ENCODE results near the gene STARD3. TPM values are rescaled to one million over a fixed set of nuclear protein-coding genes. Genes with fewer than 3 reads are reported as not detected.
A peak's percentile ranks its signal among the peaks of the same experiment; 100 is the strongest.

Gene STARD3
- total and polyA plus RNA-seq, 2 of the 13 experiments (the other 11 are each of a cell fraction or from before 2014, with no cell fraction given) = 34.6 to 100 TPM

DNA sequence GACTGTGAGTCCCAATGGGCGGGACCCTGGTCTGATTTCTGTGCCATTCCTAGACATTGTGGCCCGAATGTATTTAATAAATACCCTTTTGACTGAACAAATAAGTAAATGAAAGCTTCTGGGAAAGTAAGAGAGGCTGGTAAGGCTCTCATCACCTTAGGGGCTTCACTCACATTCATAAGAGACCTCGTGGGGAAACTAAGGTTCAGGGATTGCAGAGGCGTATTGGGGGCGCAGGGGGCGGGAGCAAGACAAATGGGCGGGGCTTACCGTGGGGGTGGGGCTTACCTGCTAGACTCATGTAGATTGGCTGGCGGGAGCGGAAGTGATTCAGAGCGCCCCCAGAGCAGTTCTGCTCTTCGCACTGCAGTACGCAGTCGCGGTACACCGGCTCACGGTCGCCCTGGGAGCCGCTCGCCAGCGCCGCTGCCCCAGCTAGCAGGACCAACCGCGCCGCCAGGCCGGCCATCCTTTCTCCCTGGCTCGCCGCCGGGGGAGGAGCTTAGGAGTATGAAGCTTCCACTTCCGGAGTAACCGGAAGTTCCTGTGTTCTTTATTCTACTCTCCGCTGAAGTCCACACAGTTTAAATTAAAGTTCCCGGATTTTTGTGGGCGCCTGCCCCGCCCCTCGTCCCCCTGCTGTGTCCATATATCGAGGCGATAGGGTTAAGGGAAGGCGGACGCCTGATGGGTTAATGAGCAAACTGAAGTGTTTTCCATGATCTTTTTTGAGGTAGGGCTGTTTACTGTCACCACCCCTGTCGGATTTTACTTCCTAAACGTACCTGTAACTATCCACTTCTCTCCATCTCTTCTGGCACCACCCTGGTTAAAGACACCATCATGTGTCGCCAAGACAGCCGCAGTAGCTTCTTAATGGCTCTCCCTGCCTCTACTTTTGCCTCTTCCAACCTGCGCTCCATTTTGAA lies 50.9 kb downstream of the STARD3 start, which contains the start of gene PGAP3 (continued):
- TF ChIP-seq ZNF12 (CRISPR knock-in tag; IDR thresholded peaks at IDR 0.05) (0 out of 2 replicates have a peak, but pooled peaks have one; percentile 49), RAD51 (IDR thresholded peaks at IDR 0.05; ENCODE audit: borderline replicate concordance) (no peak), AGO2 (optimal IDR thresholded peaks at IDR 0.05; ENCODE audit: low read depth, low read length) (no peak), FOXC1 (CRISPR knock-in tag; IDR thresholded peaks at IDR 0.05; ENCODE audit: borderline replicate concordance) (peak; percentile 11; the same call in 1 of the 2 replicates), TARDBP (CRISPR knock-in tag; IDR thresholded peaks at IDR 0.05) (peak; percentile 60; the same call in 1 of the 2 replicates), ZNF430 (CRISPR knock-in tag; IDR thresholded peaks at IDR 0.05) (peak; percentile 85), ZNF670 (CRISPR knock-in tag; IDR thresholded peaks at IDR 0.05; ENCODE audit: borderline replicate concordance) (no peak), ONECUT2 (CRISPR knock-in tag; IDR thresholded peaks at IDR 0.05) (no peak), ZNF331 (CRISPR knock-in tag; IDR thresholded peaks at IDR 0.05) (peak; percentile 31; the same call in 1 of the 2 replicates), SMAD3 (CRISPR knock-in tag; IDR thresholded peaks at IDR 0.05) (0 out of 2 replicates have a peak, but pooled peaks have one; percentile 65), ZSCAN20 (CRISPR knock-in tag; IDR thresholded peaks at IDR 0.05; ENCODE audit: borderline replicate concordance) (peak; percentile 62; the same call in 1 of the 2 replicates), EP300 (IDR thresholded peaks at IDR 0.05; ENCODE audit: low read depth in 2 of 2, low read length in 2 of 2) (peak in 1 of 2 experiments; percentile 46; a peak in 2 of 4 replicates), EP300 (CRISPR knock-in tag; IDR thresholded peaks at IDR 0.05; ENCODE audit: borderline replicate concordance) (no peak), NAIF1 (CRISPR knock-in tag; IDR thresholded peaks at IDR 0.05; ENCODE audit: borderline replicate concordance) (peak; percentile 56; the same call in 1 of the 2 replicates), ZNF660 (CRISPR knock-in tag; IDR thresholded peaks at IDR 0.05; ENCODE audit: borderline replicate concordance, low read depth) (no peak), NFIC (IDR thresholded peaks at IDR 0.05; ENCODE audit: low read length) (no peak; the same call in 1 of the 2 replicates), ZNF251 (CRISPR knock-in tag; IDR thresholded peaks at IDR 0.05) (no peak), NFYC (CRISPR knock-in tag; IDR thresholded peaks at IDR 0.05) (peak; percentile 79), HMG20B (CRISPR knock-in tag; conservative IDR thresholded peaks at IDR 0.05) (peak; percentile 57; the same call in 1 of the 2 replicates), SP4 (CRISPR knock-in tag; IDR thresholded peaks at IDR 0.05) (peak; percentile 78)
- TF ChIP-seq, protein P1, sequence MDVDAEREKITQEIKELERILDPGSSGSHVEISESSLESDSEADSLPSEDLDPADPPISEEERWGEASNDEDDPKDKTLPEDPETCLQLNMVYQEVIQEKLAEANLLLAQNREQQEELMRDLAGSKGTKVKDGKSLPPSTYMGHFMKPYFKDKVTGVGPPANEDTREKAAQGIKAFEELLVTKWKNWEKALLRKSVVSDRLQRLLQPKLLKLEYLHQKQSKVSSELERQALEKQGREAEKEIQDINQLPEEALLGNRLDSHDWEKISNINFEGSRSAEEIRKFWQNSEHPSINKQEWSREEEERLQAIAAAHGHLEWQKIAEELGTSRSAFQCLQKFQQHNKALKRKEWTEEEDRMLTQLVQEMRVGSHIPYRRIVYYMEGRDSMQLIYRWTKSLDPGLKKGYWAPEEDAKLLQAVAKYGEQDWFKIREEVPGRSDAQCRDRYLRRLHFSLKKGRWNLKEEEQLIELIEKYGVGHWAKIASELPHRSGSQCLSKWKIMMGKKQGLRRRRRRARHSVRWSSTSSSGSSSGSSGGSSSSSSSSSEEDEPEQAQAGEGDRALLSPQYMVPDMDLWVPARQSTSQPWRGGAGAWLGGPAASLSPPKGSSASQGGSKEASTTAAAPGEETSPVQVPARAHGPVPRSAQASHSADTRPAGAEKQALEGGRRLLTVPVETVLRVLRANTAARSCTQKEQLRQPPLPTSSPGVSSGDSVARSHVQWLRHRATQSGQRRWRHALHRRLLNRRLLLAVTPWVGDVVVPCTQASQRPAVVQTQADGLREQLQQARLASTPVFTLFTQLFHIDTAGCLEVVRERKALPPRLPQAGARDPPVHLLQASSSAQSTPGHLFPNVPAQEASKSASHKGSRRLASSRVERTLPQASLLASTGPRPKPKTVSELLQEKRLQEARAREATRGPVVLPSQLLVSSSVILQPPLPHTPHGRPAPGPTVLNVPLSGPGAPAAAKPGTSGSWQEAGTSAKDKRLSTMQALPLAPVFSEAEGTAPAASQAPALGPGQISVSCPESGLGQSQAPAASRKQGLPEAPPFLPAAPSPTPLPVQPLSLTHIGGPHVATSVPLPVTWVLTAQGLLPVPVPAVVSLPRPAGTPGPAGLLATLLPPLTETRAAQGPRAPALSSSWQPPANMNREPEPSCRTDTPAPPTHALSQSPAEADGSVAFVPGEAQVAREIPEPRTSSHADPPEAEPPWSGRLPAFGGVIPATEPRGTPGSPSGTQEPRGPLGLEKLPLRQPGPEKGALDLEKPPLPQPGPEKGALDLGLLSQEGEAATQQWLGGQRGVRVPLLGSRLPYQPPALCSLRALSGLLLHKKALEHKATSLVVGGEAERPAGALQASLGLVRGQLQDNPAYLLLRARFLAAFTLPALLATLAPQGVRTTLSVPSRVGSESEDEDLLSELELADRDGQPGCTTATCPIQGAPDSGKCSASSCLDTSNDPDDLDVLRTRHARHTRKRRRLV (CRISPR knock-in tag; IDR thresholded peaks at IDR 0.05) = 0 out of 2 replicates have a peak, but pooled peaks have one; percentile 39
- TF ChIP-seq, protein P2, sequence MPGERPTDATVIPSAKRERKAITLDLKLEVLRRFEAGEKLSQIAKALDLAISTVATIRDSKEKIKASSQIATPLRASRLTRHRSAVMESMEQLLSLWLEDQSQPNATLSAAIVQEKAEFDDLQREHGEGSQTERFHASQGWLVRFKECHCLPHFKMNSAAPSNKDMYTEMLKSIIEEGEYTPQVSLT (CRISPR knock-in tag; IDR thresholded peaks at IDR 0.05; ENCODE audit: borderline replicate concordance, low read depth) = no peak

Measured in HepG2 (cell line).